HG02973 (cell line): ENCODE results near the gene SLC25A36.
"Not testable (repeated sequence)": the region's sequence is repeated elsewhere in the genome, so short reads cannot be mapped to it uniquely, and the experiment has no call there.

ENCODE experiments used
- ATAC-seq: cut with Tn5 transposase; IDR thresholded peaks from one replicate; pipeline ENCODE4 v1.9.1; 2021; ENCODE audit warnings: moderate library complexity; ENCODE audit not compliant: unreplicated experiment

SLC25A36 gene

DNA sequence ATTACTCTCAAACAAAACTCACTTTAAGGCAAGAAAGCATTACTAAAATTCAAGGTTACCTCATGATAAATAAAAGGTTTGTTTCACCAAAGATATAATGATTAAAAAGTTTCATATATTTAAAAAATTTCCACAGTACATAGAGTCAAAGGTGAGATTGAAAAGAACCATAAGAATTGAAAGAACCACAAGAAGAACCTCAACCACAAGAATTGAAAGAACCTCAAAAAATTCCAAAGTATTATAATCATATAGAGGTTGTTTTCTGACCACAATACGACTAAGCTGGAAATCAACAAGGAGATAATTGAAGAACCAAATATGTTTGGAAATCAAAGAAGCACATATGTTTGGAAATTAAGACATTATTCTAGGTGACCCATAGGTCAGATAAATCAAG lies 52.7 kb downstream of the SLC25A36 start:
- no peak for ATAC-seq

DNA sequence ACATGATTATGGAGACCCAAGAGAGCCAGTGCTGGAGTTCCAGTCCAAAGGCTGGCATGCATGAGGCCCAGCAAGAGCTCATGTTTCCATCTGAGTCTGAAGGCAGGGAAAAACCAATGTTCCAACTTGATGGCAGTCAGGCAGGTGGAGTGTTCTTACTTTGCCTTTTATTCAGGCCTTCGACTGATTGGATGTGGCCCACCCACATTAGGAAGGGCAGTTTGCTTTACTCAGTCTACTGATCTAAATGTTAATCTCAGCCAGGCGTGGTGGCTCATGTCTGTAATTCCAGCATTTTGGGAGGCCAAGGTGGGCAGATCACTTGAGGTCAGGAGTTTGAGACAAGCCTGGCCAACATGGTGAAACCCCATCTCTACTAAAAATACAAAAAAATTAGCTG lies 53.2 kb downstream of the SLC25A36 start:
- ATAC-seq, result not testable (repeated sequence)

DNA sequence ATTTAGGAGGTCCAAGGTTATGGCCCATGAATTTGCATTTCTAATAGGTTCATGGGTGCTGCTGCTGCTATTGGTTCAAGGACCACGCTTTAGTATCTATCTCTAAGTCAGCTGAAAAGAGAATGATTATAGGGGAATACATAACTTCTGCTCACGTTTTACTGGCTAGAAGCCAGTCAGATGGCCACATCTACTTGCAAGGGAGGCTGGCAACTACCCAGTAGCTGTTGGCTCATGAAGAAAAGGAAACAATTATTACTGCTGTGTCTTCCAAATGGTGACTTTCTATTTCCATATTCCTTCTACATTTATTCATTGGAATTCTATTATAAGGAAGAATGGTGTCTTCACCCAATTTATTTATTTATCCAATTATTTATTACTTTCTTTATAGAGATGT lies 54.2 kb downstream of the SLC25A36 start:
- ATAC-seq, result no peak

DNA sequence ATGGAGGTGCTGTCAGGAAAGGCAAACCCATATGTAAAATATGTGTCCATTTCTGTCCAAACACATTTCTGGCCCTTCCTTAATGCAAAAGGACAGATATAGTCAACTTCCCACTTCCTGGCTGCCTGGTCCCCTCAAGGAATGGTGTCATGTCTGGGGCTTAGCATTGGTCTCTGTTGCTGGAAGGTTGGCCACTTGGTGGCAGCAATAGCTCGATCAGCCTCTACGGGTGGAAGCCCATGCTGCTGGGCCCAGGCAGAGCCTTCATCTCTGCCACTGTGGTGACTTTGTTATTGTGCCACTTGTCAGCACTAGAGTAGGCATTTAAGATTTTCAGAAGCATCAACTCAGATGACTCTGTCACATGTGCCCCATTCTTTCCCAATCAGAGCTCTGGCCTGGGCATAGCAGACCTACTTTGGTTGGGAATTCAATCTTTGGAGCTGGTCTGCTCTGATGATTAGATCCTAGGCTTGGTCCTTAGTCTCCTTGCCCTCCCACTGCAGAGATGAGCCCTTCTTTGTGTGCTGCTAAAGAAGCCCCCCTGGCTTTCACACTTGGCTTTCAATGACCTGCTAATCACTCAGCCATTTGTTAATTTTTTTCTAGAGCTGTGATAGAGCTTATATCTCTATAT lies 58.5 kb downstream of the SLC25A36 start:
- peak; percentile 74 for ATAC-seq

- no peak for ATAC-seq
Observed at GRCh38 chr3:141000686-141001085, 59.0 kb downstream of the SLC25A36 start.

DNA sequence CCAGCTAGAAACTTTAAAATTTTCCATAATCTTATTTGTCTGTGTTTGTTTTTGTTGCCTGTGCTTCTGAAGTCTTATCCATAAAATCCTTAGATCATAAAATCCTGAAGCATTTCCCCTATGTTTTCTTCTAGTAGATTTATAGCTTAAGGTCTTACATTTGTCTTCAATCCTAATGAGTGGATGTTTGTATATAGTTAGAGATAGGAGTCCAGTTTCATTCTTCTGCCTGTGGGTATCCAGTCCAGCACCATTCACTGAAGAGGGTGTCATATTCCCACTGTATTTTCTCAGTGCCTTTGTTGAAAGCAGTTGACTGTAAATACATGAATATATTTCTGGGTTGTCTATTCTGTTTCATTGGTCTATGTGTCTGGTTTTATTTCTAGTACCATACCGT lies 64.7 kb downstream of the SLC25A36 start:
- ATAC-seq, result no peak

GRCh38 chr3:141009496-141009895 lies 67.9 kb downstream of the SLC25A36 start:
- no peak for ATAC-seq

GRCh38 chr3:141011232-141011996 lies 69.8 kb downstream of the SLC25A36 start:
- ATAC-seq, result peak; percentile 91

- ATAC-seq, result peak; percentile 25
Observed at GRCh38 chr3:141011997-141012262, 70.3 kb downstream of the SLC25A36 start.

DNA sequence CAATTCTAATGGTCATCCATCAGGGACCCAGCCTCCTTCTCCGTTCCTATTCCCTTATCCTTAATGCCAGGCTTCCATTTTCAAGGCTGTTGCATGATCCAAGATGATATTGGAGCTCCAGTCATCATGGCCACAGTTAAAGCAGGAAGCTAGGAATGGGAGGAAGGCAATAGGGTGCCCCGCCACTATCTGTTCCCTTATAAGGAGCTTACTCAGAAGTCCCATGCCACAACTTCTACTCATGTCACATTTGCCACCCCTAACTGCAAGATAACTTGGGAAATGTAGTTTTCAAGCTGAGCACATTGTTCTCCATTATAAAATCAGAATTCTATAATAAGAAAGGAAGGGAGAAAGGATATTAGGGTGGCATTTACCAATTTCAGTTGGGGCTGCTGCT lies 70.9 kb downstream of the SLC25A36 start:
- ATAC-seq, result no peak

- ATAC-seq, result no peak
Observed at GRCh38 chr3:141015481-141015880, 73.8 kb downstream of the SLC25A36 start.

DNA sequence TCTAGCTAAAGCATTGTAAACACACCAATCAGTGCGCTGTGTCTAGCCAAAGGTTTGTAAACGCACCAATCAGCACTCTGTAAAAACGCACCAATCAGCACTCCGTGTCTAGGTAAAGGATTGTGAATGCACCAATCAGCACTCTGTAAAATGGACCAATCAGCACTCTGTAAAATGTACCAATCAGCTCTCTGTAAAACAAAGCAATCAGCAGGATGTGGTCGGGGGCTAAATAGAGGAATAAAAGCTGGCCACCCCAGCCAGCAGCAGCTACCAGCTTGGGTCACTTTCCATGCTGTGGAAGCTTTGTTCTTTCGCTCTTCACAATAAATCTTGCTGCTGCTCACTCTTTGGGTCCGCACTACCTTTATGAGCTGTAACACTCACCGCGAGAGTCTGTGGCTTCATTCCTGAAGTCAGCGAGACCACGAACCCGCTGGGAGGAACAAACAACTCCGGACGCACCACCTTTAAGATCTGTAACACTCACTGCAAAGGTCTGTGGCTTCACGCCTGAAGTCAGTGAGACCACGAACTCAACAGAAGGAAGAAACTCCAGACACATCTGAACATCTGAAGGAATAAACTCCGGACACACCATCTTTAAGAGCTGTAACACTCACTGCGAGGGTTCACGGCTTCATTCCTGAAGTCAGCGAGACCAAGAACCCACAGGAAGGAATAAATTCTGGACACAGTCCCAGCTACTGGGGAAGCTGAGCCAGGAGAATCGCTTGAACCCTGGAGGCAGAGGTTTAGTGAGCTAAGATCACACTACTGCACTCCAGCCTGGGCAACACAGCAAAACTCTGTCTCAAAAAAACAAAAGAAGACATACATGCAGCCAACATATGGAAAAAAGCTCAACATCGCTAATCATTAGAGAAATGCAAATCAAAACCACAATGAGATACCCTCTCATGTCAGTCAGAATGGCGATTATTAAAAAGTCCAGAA lies 76.0 kb downstream of the SLC25A36 start:
- ATAC-seq, result not testable (repeated sequence)

DNA sequence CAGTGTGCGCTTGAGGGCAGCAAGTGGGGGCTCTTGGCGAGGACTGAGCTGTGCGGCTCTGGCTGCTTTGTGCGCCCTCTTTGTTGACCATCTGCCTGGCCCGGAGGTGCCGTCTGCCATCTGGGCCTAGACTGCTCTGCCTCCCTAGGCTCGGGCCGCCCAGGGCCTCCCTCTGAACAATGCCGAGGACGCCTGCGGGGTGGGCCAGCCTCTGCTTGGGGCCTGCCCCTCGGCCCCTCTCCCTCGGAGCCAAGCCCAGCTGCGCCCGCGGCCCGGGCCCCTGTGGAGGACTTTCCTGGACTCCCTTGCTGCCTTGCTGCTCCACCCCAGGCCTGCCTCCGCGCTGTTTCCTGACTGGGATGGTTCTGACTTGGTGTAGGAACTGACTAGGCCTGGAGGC lies 77.6 kb downstream of the SLC25A36 start:
- no peak for ATAC-seq

- ATAC-seq, result no peak
Observed at GRCh38 chr3:141020143-141020830, 78.7 kb downstream of the SLC25A36 start.

GRCh38 chr3:141021261-141021660 lies 79.6 kb downstream of the SLC25A36 start:
- no peak for ATAC-seq
